Ascending aorta (tissue), 2 donors: ENCODE results near the gene PDLIM1. TPM values are rescaled to one million over a fixed set of nuclear protein-coding genes. Genes with fewer than 3 reads are reported as not detected.

Experiments used
- DNase-seq, 2 donors: peaks; one replicate each; pipeline ENCODE4 v3.0.0-alpha.2; 2019; ENCODE audit warnings: low spot score in 2 of 2
- H3K27ac ChIP-seq, 2 donors: fragments of 200-600 bp; sonication (generic); one replicate each; pipeline ENCODE4 v1.5.1; 2016 to 2017; ENCODE audit warnings: mild to moderate bottlenecking in 1 of 2
- H3K27me3 ChIP-seq: fragments of 200-600 bp; sonication (generic); one replicate; pipeline ENCODE4 v1.5.1; 2017
- H3K36me3 ChIP-seq, 2 donors: fragments of 200-600 bp; sonication (generic); one replicate each; pipeline ENCODE4 v1.5.1; 2016
- H3K4me1 ChIP-seq, 2 donors: fragments of 200-600 bp; sonication (generic); one replicate each; pipeline ENCODE4 v1.5.1; 2016 to 2017; ENCODE audit warnings: mild to moderate bottlenecking in 1 of 2
- H3K4me3 ChIP-seq, 2 donors: fragments of 200-600 bp; sonication (generic); one replicate each; pipeline ENCODE4 v1.5.1; 2016 to 2017; ENCODE audit warnings: mild to moderate bottlenecking in 1 of 2
- H3K9me3 ChIP-seq, 2 donors: fragments of 200-600 bp; sonication (generic); one replicate each; pipeline ENCODE4 v1.5.1; 2016
- CTCF ChIP-seq, 3 experiments: fragments of 200-600 bp in 2 of 3; fragments of 450-650 bp in 1 of 3; sonication (generic) in 2 of 3; IDR thresholded peaks; one replicate each; pipeline ENCODE4 v1.5.1; 2016 to 2019; ENCODE audit warnings: antibody characterized with exemption in 3 of 3, mild to moderate bottlenecking in 1 of 3, moderate library complexity in 1 of 3
- intact Hi-C: fragments of 100-400 bp; cut with DNase I; formaldehyde crosslinking; loops from one replicate; pipeline ENCODE4 v1.15.1; 2023
- total RNA-seq: library from RNA; depleted of rRNA; stranded (reverse); fragments of >200 nt; gene quantifications from one replicate; pipeline ENCODE4 v1.1.0, GENCODE V29; 2016

Gene PDLIM1
- total RNA-seq, 1 donor from 2014 or later, result 191 TPM

GRCh38 chr10:95261926-95262325 lies 28.9 kb downstream of the PDLIM1 start:
- Histone ChIP-seq H3K27ac (peak overlapping the region; percentile 83 to 90), H3K36me3 (peaks cover 16 to 57% of the 10 kb centered on the region in 2 donors), H3K9me3 (no peaks in the 10 kb centered on the region), H3K4me1 (peaks cover 9 to 32% of the 10 kb centered on the region in 2 donors), H3K27me3 (no peaks in the 10 kb centered on the region), H3K4me3 (no peak overlapping the region)
- DNase-seq, result no peak
- no peak for TF ChIP-seq CTCF (IDR thresholded peaks at IDR 0.05)
- intact Hi-C loops, result no loop called here

- Histone ChIP-seq H3K27me3 (no peaks in the 10 kb centered on the region), H3K4me1 (peaks cover 4 to 23% of the 10 kb centered on the region in 2 donors), H3K27ac (peak overlapping the region; percentile 83 to 90), H3K4me3 (peak overlapping the region in 1 of 2 donors; percentile 25), H3K9me3 (peaks cover 0 to 5% of the 10 kb centered on the region in 2 donors), H3K36me3 (peaks cover 20 to 65% of the 10 kb centered on the region in 2 donors)
- DNase-seq, result no peak
- intact Hi-C loops, result no loop called here
- no peak for TF ChIP-seq CTCF (IDR thresholded peaks at IDR 0.05)
Observed at GRCh38 chr10:95260909-95261552, 29.8 kb downstream of the PDLIM1 start.

GRCh38 chr10:95260397-95260881 lies 30.4 kb downstream of the PDLIM1 start:
- peaks cover 0 to 5% of the 10 kb centered on the region in 2 donors for H3K9me3 ChIP-seq
- DNase-seq, result no peak
- H3K27ac ChIP-seq, result peak overlapping the region; percentile 83 to 90
- TF ChIP-seq CTCF (IDR thresholded peaks at IDR 0.05), result no peak
- H3K27me3 ChIP-seq, result no peaks in the 10 kb centered on the region
- peak overlapping the region in 1 of 2 donors; percentile 25 for H3K4me3 ChIP-seq
- peaks cover 20 to 65% of the 10 kb centered on the region in 2 donors for H3K36me3 ChIP-seq
- intact Hi-C loops, result no loop called here
- H3K4me1 ChIP-seq, result peaks cover 4 to 23% of the 10 kb centered on the region in 2 donors

- peaks cover 12 to 51% of the 10 kb centered on the region in 2 donors for H3K36me3 ChIP-seq
- no peak for DNase-seq
- H3K4me3 ChIP-seq, result no peak overlapping the region
- intact Hi-C loops, result no loop called here
- TF ChIP-seq CTCF (IDR thresholded peaks at IDR 0.05), result no peak
- H3K27me3 ChIP-seq, result no peaks in the 10 kb centered on the region
- peaks cover 0 to 5% of the 10 kb centered on the region in 2 donors for H3K9me3 ChIP-seq
- H3K4me1 ChIP-seq, result peaks cover 4 to 21% of the 10 kb centered on the region in 2 donors
- no peak overlapping the region for H3K27ac ChIP-seq
Observed at GRCh38 chr10:95257849-95258248, 33.0 kb downstream of the PDLIM1 start.

GRCh38 chr10:95256268-95256667 lies 34.5 kb downstream of the PDLIM1 start:
- no peak for TF ChIP-seq CTCF (IDR thresholded peaks at IDR 0.05)
- Histone ChIP-seq H3K27me3 (no peaks in the 10 kb centered on the region), H3K4me1 (peaks cover 4 to 15% of the 10 kb centered on the region in 2 donors), H3K4me3 (no peak overlapping the region), H3K27ac (no peak overlapping the region), H3K9me3 (peaks cover 0 to 5% of the 10 kb centered on the region in 2 donors), H3K36me3 (peaks cover 11 to 38% of the 10 kb centered on the region in 2 donors)
- no peak for DNase-seq
- intact Hi-C loops, result no loop called here
